GM19372 (cell line): ENCODE results near the gene UBA7.
A peak's percentile ranks its signal among the peaks of the same experiment; 100 is the strongest.
"Not testable (repeated sequence)": the region's sequence is repeated elsewhere in the genome, so short reads cannot be mapped to it uniquely, and the experiment has no call there.

Experiments used
- ATAC-seq: cut with Tn5 transposase; IDR thresholded peaks from one replicate; pipeline ENCODE4 v1.9.1; 2021; ENCODE audit warnings: mild to moderate bottlenecking, low read depth, moderate library complexity; ENCODE audit not compliant: unreplicated experiment

Gene UBA7

DNA sequence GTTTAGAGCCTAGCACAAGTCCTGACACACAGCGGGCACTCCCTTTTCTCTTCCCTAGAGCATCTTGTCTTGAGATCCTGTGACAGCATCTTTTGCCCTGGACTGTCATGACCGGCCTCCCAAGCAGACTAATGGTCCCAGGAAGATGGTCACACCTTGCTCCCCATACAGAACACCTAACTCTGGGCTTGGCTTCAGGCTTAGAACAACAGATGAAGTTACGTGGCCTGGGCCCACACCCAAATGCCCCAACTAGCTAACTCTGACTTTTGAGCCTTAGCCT, 26.6 kb downstream of the UBA7 start:
- ATAC-seq: no peak

DNA sequence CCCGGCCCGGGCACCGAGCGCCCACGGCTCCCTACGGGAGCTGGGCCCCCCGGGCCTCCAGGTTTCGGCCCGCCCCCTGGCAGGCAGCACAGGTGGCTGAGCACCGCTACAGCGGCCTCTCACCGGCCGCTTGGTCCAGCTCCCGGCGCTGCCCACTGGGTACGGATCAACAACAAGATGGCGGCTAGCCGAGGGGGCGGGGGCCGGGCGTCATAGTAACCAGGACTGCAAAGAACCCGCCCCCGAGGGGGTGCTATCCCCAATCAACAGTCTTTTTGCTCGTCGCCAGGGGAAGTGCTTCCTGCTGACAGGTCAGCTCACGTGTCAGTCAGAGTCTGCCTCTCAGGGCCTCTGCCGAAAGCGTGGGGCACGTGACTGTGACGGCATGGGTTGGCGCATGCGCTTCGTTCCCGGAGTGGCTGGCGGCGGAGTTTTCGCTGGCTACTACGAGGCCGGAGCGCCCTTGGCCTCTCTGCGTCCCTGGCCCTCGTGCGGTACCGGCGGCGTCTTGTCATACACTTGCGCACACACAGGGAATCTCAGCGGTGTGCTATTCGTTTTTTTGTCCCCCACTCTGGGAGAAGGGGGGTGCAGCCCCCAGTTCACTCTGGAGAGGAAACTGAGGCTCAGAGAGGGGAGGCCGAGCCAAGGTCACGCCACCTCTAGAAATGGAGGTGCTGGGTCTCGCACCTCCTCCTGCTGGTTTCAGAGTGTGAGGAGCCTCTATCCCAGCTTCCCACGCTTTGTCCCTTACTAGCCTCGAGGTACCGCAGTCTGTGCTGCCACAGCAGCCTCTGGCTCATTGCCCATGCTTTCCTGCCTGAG, 27.2 kb downstream of the UBA7 start, which contains the start of gene IP6K1:
TSS of gene IP6K1 (minus strand) at position 186 of the 825 bp plus-strand sequence. CDS start 38,502 bp downstream, outside the sequence.
- ATAC-seq: peak; percentile 99

DNA sequence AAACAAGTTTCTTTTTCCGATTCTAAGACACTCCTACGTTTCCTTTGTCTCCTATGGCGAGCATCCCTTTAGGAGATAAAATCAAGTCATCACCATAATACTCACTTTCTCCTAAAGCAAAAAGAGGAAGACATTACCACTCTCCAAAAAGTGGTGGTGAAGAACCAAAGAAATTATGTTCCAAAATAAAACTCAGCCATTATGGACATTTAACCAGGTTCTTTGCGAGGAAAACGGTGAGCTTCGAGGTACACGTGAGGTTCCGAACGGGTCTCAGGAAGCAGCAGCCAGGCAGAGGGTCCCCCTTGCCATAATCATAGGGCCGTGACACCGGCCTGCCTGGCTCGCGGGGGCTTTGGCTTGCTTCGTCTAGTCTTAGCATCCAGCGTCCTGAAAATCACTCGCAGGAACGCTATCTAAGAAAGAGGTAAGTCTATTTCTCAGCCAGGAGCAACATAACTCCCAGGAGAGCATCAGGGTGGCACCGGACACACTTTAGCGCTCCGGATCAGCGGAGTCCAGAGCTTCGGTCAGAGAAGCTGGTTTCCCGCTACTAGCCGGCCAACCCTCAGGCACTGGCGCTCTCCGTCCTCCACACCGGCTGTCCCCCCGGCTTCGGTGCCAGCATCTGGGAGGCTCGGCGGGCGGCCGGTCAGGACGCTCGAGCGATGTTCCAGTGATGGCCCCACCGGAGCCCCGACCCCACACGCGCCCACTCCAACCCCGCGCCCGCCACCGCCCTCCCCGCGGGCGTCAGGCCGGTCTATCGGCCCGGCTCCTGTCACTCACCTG, 28.0 kb downstream of the UBA7 start:
- peak; percentile 25 for ATAC-seq

DNA sequence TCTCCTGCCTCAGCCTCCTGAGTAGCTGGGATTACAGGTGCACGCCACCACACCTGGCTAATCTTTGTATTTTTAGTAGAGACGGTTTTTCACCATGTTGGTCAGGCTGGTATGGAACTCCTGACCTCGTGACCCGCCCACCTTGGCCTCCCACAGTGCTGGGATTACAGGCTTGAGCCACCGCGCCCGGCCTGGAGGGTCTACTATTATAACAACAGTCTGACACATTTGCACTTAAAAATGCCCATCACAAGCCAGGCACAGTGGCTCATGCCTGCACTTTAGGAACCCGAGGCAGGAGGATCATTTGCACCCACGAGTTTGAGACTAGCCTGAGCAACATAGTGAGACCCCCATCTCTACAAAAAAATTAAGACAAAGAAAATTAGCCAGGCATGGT, 31.5 kb downstream of the UBA7 start:
- ATAC-seq: not testable (repeated sequence)

DNA sequence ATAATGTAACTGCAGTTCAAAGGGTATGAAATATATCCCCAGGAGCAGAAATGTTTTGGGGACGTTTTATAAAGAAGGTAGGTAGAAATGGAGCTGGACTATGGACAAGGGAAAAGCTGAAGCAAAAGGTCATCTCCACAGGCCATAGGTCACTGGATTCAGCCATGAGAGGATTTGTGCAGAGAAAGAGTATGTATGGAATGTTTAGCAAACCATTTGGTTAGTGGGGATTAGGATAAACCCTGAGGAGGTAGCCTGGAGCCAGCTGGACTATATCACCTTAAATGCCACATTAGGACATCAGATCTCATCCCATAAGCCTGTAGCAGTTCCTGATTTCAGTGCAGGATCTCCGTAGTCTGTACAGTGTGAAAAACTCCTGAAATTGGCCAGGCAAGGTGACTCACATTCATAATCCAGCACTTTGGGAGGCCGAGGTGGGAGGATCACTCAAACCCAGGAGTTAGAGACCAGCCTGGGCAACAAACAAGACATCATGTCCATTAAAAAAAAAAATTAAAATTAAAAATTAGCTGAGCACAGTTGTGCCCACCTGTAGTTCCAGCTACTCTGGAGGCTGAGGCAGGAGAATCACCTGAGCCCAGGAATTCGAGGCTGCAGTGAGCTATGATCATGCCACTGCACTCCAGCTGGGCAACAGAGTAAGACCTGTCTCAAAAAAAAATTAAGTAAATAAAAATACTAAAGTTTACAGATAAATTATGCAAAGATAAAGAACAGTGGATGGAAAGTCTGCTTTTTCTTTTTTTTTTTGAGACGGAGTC, 32.1 kb downstream of the UBA7 start:
- ATAC-seq: no peak

DNA sequence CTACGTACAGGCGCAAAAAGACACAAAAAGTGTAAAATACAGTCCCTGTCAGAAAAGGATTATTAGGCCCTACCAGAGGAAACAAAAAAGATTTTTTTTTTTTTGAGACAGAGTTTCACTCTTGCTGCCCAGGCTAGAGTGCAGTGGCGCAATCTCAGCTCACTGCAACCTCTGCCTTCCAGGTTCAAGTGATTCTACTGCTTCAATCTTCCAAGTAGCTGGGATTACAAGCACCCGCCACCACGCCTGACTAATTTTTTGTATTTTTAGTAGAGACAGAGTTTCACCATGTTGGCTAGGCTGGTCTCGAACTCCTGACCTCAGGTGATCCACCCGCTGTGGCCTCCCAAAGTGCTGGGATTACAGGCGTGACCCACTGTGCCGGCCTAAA, 32.8 kb downstream of the UBA7 start:
- not testable (repeated sequence) for ATAC-seq

DNA sequence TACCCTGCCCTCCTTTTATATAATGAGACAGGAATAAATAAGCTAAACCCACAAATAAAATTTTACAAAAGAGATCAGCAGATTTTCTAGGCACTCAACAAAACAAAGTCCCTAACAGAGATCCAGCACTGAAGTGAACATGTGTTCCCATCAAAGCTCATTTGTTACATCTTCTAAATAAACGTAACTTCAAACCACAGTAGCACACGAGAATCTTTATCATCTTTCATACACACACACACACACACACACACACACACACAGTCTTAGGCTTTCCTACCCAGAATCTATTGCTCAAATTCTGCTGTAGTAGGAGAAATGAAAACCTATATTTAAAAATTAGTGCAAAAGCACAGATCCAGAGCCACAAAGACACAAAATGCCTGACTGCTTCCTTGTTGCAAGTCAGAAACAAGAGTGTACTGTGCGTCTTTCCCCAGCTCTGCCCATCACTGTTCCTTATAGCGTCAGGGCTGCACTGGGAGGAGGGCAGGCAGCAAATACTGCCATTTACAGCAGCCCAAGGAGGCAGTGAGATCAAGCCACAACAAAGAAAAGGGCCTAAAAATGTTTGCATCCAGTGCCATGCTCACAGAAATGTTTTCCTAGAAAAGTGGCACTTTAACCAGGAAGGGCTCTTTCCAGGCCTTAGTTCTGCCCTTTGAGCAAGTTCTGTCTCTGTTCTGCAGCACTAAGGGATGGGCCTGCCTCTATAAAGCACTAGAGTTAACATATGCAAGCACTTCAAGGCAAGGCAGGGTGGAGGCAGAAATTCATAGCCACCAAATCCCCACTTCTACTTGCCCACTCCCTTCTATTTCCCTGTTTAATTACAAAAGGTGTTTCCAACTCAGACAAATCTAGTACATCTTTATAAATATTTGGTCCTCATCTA, 33.4 kb downstream of the UBA7 start:
- ATAC-seq: no peak

DNA sequence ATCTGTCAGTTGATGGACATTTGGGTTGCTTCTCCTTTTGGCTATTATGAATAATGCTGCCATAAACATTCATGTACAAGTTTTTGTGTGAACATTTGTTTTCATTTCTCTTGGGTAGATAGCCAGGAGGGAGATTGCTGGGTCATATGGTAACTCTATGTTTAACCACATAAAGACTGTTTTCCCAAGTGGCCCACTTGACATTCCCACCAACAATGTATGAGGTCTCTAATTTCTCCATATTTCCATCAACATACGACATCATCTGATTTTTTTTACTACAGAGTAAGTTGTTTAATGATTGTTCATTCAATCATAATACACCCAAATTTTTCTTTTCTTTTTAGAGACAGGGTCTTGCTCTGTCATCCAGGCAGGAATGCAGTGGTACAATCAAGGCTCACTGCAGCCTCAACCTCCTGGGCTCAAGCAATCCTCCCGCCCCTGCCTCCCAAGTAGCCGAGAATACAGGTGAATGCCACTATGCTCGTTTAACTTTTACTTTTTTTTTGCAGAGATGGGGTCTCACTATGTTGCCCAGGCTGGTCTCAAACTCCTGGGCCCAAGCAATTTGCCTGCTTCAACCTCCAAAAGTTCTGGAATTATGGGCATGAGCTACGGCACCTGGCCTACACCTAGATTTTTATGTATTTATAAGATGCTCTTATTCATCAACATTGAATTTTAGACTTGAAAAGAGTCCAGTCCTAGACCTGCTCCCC, 34.2 kb downstream of the UBA7 start:
- ATAC-seq: no peak

DNA sequence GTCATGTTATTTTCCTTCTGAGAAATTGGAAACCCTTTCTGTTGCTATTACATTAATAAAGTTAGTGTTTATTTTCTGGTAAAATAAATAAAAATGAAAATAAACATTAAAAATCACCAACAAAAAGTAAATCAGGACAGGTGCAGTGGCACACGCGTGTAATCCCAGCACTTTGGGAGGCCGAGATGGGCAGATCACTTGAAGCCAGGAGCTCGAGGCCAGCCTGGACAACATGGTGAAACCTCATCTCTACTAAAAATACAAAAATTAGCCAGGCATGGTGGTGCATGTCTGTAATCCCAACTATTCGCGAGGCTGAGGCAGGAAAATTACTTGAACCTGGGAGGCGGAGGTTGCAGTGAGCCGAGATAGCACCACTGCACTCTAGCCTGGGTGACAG, 37.7 kb downstream of the UBA7 start:
- ATAC-seq: not testable (repeated sequence)

DNA sequence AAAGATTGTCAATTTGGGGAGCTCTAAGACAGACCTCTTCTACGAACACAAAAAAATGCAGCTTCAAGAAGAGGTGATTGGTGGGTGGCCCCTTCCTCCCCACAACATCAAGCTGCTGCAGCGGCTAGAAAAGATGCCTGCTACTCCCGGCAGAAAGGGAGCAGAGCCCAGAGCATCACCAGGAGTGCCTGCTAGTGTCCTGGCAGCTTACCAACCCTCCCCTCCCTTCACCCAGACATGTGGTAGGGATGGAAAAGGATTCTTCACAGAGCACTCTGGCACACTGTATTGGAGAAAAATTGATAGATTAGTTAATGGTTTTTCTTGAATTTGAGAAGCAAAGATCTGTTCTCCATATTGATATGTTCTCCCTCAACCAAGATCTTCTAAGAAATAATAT, 38.2 kb downstream of the UBA7 start:
- ATAC-seq: no peak

DNA sequence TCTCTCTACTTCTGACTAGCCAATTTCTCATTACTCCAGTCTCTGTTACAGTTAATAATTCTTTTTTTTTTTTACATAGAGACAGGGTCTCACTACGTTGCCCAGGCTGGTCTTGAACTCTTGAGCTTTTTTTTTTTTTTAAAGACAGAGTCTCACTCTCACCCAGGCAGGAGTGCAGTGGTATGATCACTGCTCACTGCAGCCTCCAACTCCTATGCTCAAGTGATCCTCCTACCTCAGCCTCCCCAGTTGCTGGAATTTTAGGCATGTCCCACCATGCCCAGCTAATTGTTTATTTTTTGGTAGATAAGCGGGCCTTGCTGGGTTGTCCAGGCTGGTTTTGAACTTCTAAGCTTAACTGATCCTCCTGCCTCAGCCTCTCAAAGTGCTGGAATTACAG, 41.0 kb downstream of the UBA7 start:
- ATAC-seq: no peak

DNA sequence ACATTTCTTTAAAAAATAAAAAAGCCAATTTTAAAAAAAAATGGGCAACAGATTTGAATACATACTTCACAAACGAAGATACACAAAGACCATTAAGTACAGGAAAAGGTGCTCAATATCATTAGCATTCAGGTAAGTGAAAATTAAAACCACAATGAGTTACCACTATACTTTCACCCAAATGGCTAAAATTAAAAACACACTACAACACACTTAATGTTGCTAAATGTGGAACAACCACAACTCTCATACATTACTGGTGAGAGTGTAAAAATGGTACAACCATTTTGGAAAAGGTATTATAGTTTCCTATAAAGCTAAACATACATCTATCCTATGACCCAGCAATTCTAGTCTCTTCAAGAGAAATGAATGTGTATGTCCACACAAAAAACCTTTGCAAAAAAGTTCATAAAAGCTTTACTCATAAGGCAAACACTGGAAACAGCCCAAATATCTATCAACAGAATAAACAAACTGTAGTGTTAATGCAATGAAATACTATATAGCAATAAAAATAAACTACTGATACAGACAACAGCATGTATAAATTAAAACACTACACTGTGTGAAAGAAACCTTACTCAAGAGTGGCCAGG, 42.3 kb downstream of the UBA7 start:
- ATAC-seq: no peak

DNA sequence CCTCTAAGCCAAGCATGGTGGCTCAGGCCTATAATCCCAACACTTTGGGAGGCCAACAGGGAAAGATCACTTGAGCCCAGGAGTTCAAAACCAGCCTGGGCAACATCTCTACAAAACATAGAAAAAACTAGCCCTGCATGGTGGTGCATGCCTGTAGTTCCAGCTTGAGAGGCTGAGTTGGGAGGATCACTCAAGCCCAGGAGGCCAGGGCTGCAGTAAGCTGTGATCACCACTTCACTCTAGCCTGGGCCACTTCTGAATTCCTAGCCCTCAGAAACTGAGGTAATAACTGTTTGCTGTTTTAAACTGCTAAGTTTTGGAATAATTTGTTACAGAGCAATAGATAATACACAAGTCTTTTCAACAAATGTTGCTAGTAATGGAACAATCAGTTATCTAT, 43.8 kb downstream of the UBA7 start:
- ATAC-seq: no peak

DNA sequence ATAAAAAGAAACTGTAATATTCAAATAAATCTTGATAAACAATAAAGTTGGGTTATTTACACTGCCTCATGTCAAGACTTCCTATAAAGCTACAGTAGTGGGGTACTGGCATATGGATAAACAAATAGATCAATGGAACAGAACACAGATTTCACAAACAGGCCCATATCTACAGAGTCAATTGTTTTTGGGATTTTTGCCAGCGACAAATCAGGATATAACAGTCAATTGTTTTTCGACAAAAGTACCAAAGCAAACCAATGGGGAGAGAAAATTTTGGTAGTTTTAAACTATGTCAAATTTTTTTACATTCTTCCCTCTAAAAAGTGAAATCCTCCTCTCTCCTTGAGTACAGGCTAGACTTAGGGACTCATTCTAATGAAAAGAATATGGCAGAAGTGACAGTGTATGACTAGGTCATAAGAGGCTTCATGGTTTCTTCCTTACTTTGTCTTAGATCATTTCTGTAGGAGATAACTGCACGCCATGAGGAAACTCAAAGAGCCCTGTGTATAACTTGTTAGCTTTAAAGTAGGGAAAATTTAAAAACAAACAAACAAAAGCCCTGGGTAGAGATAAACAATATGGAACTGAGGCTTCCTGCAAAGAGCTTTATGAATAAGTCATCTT, 44.4 kb downstream of the UBA7 start:
- ATAC-seq: no peak

DNA sequence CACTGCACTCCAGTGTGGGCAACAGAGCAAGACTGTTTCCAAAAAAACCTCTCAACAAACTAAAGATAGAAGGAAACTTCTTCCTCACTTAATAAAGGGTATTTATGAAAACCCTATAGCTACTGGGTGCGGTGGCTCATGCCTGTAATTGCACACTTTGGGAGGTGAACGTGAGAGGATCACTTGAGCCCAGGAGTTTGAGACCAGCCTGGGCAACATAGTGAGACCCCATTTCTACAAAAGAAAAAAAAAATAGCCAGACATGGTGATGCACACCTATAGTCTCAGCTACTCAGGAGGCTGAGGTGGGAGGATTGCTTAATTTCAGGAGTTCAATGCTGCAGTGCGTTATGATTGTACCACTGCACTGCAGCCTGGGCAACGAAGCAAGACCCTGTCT, 49.8 kb downstream of the UBA7 start:
- ATAC-seq: no peak

DNA sequence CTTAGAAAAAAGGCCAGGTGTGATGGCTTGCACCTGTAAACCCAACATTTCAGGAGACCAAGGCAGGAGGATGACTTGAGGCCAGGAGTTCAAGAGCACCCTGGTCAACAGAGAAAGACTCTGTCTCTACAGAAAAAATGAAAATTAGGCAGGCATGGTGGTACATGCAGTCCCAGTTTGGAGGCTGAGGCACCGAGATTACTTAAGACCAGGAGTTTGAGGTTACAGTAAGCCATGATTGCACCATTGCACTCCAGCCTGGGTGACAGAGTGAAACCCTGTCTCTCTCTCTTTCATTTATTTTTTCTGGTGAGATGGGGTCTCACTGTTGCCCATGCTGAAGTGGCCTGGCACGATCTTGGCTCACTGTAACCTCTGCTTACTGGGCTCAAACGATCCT, 52.1 kb downstream of the UBA7 start:
- no peak for ATAC-seq

DNA sequence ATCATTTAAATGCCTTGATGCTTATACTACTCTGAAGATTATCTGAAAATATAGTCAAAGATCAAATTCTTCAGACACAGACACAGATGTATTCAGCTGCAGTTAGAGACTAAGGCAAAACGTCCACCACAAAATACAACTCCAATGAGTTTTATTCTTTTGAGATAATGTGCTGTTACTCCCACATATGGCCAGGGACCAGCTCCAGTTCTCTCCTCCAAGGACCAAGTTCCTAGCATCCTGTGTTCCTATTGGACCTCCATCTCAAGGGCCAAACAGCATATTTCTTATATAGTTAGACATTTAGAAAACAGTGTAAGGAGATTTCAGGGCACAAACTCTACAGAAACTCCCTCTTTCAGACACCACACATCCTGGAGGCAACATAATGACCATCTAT, 54.5 kb downstream of the UBA7 start:
- ATAC-seq: no peak

DNA sequence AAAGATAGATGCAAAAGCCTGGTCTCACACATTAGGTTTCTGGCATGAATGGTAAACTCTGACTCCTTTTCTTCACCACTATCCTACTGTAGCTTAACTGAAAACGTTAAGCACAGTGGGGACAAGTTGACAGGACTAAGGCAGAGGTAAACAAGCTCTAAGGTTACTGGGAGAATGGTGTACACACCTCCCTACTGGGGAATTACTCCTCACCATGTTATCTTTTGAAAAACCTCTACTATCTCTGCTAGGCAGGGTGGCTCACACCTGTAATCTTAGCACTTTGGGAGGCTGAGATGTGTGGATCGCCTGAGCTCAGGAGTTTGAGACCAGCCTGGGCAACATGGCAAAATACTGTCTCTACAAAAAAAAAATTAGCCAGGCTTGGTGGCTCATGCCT, 56.6 kb downstream of the UBA7 start:
- no peak for ATAC-seq

DNA sequence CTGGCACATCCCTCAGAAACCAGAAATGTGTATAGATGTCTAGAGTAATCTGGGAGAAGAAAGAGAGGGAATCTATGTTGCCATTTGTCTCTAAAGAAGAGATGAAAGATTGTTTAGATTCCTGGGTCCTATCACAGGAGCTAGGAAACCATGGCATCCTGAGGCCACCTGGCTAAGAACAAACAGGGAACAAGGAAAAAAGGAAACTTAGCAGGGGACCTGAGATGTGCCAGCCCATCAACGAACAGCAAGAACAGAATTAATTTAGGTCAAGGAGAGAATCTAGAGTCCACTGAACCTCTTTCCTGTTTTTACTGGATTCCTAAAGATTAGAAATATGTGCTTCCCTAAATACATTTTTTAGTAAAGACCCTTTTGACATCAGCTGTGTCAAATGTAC, 57.7 kb downstream of the UBA7 start:
- ATAC-seq: no peak
